ENCODE data around the gene ECT2L. TPM values are rescaled to one million over a fixed set of nuclear protein-coding genes. Genes with fewer than 3 reads are reported as not detected.

The ECT2L gene
- total and polyA plus RNA-seq, 2 of the 13 experiments (the other 11 are each of a cell fraction or from before 2014, with no cell fraction given): 0.12 TPM; not detected in 1

DNA sequence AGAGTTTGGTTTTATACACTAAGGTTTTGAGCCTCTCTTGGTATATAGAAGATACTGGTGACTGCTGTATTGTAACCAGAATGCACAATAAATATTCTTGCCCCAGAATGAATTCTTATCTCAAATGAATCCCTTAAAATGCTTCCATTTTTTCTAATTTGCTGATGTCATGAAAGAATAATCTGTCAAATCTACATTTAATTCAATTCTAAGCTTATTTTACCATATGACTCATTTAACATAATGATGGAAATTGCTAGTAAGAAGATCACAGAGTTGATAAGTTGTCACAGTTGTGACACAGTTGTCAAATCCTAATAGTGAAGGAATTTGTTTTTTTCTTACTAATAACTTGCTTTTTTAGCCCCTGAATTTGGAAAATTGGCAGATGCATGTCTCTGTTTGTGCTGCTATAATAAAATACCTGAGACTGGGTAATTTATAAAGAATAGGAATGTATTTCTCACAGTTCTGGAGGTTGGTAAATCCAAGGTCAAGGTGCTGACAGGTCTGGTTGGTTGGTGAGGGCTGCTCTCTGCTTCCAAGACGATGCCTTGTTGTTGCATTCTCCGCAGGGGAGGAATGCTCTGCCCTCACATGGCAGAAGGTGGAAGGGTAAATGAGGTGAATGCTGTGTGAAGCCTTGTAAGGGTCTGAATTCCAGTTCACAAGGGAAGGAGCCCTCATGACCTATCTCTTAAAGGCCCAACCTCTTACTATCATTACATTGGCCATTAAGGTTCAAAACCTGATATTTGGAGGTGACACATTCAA lies 4.7 kb downstream of the ECT2L start (continued):
- TF ChIP-seq KDM1A (CRISPR knock-in tag; IDR thresholded peaks at IDR 0.05) (no peak), ZNF441 (CRISPR knock-in tag; IDR thresholded peaks at IDR 0.05; ENCODE audit: borderline replicate concordance) (no peak), CREB1 (IDR thresholded peaks at IDR 0.05) (no peak), CREB1 (CRISPR knock-in tag; IDR thresholded peaks at IDR 0.05) (no peak)
- TF ChIP-seq, protein P1, sequence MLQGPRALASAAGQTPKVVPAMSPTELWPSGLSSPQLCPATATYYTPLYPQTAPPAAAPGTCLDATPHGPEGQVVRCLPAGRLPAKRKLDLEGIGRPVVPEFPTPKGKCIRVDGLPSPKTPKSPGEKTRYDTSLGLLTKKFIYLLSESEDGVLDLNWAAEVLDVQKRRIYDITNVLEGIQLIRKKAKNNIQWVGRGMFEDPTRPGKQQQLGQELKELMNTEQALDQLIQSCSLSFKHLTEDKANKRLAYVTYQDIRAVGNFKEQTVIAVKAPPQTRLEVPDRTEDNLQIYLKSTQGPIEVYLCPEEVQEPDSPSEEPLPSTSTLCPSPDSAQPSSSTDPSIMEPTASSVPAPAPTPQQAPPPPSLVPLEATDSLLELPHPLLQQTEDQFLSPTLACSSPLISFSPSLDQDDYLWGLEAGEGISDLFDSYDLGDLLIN (CRISPR knock-in tag; IDR thresholded peaks at IDR 0.05; ENCODE audit: borderline replicate concordance): no peak

DNA sequence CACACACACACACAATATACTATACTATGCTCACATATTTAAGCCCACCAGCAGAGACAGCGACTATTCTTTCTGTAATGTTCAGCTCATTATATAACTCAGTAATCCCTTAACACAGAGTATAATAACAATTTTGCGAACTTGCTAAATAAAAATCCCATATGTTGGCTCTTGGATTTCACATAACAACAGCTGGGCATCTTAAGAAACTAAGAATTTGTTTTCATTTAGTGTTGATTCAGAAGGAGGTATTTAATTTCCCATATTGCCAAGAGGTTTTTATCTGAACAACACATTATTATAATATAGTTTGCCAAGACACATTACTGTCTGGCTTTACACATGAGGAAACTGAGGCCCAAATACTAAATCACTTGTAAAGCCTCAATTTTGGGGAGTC lies 7.4 kb downstream of the ECT2L start:
- intact Hi-C loops (cut with micrococcal nuclease; ENCODE audit: unreplicated experiment): no loop called here
- Histone ChIP-seq H3K79me2 (ENCODE audit: insufficient read depth, low read length) (no peaks in the 10 kb centered on the region), H3K27me3 (ENCODE audit: control insufficient read depth in 1 of 2, insufficient read depth in 2 of 2, low read length in 2 of 2) (no peaks in the 10 kb centered on the region), H4K20me1 (ENCODE audit: insufficient read depth, low read length) (no peaks in the 10 kb centered on the region), H3K36me3 (replicated peaks in 1 of 2; ENCODE audit: control insufficient read depth in 1 of 2, insufficient read depth in 2 of 2, low read length in 2 of 2) (no peaks in the 10 kb centered on the region), H3K4me1 (ENCODE audit: insufficient read depth, low read length) (no peaks in the 10 kb centered on the region), H3K9me3 (ENCODE audit: low read length) (no peaks in the 10 kb centered on the region), H3K4me3 (replicated peaks in 1 of 3; ENCODE audit: insufficient read depth in 1 of 3, low read depth in 2 of 3, low read length in 3 of 3) (no peak overlapping the region), H3K4me2 (ENCODE audit: low read depth, low read length) (no peak overlapping the region), H2AFZ (ENCODE audit: low read length) (no peak overlapping the region), H3K27ac (ENCODE audit: extremely low read length, insufficient read depth, low read length) (no peak overlapping the region), H3K9ac (ENCODE audit: insufficient read depth, low read depth, low read length) (no peak overlapping the region)
- CTCF ChIA-PET (ENCODE audit: low intra/inter-chr PET ratio, low total read pairs): no interaction called here
- in situ Hi-C loops (cut with HindIII; ENCODE audit: extremely low pct_ligation_motif_present, low pct_unique_long_range_greater_than_20kb): no loop called here
- WGBS (ENCODE audit: low lambda C conversion rate): 70% methylated on average over 2 of the region's 2 CpGs
- ATAC-seq (no peak), DNase-seq (ENCODE audit: low spot score) (no peak), FAIRE-seq (no peak)
- no TSS peak for BruUV-seq (replicated peaks)
- POLR2A ChIA-PET: no interaction called here
- TF ChIP-seq, protein P2, sequence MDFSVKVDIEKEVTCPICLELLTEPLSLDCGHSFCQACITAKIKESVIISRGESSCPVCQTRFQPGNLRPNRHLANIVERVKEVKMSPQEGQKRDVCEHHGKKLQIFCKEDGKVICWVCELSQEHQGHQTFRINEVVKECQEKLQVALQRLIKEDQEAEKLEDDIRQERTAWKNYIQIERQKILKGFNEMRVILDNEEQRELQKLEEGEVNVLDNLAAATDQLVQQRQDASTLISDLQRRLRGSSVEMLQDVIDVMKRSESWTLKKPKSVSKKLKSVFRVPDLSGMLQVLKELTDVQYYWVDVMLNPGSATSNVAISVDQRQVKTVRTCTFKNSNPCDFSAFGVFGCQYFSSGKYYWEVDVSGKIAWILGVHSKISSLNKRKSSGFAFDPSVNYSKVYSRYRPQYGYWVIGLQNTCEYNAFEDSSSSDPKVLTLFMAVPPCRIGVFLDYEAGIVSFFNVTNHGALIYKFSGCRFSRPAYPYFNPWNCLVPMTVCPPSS (IDR thresholded peaks at IDR 0.05): no peak
- no peak for TF ChIP-seq ZFP36 (IDR thresholded peaks at IDR 0.05; ENCODE audit: borderline replicate concordance, low read depth, low read length, partially characterized antibody)
- no peak for TF ChIP-seq DR1 (CRISPR knock-in tag; IDR thresholded peaks at IDR 0.05)
- TF ChIP-seq ZNF121 (CRISPR knock-in tag; IDR thresholded peaks at IDR 0.05): no peak
- TF ChIP-seq, protein P3, sequence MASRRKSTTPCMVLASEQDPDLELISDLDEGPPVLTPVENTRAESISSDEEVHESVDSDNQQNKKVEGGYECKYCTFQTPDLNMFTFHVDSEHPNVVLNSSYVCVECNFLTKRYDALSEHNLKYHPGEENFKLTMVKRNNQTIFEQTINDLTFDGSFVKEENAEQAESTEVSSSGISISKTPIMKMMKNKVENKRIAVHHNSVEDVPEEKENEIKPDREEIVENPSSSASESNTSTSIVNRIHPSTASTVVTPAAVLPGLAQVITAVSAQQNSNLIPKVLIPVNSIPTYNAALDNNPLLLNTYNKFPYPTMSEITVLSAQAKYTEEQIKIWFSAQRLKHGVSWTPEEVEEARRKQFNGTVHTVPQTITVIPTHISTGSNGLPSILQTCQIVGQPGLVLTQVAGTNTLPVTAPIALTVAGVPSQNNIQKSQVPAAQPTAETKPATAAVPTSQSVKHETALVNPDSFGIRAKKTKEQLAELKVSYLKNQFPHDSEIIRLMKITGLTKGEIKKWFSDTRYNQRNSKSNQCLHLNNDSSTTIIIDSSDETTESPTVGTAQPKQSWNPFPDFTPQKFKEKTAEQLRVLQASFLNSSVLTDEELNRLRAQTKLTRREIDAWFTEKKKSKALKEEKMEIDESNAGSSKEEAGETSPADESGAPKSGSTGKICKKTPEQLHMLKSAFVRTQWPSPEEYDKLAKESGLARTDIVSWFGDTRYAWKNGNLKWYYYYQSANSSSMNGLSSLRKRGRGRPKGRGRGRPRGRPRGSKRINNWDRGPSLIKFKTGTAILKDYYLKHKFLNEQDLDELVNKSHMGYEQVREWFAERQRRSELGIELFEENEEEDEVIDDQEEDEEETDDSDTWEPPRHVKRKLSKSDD (CRISPR knock-in tag; IDR thresholded peaks at IDR 0.05; ENCODE audit: low read depth): no peak
- TF ChIP-seq, protein P4, sequence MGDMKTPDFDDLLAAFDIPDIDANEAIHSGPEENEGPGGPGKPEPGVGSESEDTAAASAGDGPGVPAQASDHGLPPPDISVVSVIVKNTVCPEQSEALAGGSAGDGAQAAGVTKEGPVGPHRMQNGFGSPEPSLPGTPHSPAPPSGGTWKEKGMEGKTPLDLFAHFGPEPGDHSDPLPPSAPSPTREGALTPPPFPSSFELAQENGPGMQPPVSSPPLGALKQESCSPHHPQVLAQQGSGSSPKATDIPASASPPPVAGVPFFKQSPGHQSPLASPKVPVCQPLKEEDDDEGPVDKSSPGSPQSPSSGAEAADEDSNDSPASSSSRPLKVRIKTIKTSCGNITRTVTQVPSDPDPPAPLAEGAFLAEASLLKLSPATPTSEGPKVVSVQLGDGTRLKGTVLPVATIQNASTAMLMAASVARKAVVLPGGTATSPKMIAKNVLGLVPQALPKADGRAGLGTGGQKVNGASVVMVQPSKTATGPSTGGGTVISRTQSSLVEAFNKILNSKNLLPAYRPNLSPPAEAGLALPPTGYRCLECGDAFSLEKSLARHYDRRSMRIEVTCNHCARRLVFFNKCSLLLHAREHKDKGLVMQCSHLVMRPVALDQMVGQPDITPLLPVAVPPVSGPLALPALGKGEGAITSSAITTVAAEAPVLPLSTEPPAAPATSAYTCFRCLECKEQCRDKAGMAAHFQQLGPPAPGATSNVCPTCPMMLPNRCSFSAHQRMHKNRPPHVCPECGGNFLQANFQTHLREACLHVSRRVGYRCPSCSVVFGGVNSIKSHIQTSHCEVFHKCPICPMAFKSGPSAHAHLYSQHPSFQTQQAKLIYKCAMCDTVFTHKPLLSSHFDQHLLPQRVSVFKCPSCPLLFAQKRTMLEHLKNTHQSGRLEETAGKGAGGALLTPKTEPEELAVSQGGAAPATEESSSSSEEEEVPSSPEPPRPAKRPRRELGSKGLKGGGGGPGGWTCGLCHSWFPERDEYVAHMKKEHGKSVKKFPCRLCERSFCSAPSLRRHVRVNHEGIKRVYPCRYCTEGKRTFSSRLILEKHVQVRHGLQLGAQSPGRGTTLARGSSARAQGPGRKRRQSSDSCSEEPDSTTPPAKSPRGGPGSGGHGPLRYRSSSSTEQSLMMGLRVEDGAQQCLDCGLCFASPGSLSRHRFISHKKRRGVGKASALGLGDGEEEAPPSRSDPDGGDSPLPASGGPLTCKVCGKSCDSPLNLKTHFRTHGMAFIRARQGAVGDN (CRISPR knock-in tag; IDR thresholded peaks at IDR 0.05): no peak
- TF ChIP-seq GLI4 (CRISPR knock-in tag; IDR thresholded peaks at IDR 0.05; ENCODE audit: borderline replicate concordance): no peak
